Stimulated activated CD8-positive, alpha-beta memory T cell treated with anti-CD3 and anti-CD28 coated beads, Interleukin-15, amount 100 ng/mL, for 1 hour (primary cell): Measurements from ENCODE around the gene LEPR.
"Not testable (repeated sequence)": the region's sequence is repeated elsewhere in the genome, so short reads cannot be mapped to it uniquely, and the experiment has no call there.

ENCODE experiments used
- DNase-seq: peaks from one replicate; pipeline ENCODE4 v3.0.0-alpha.2; 2020; ENCODE audit warnings: low read depth

LEPR gene

GRCh38 chr1:65437616-65438015 is 17.1 kb downstream of the LEPR start:
- DNase-seq, result no peak

GRCh38 chr1:65440322-65440900 is 19.9 kb downstream of the LEPR start:
- no peak for DNase-seq

- DNase-seq, result no peak
These were observed 20.4 kb downstream of the LEPR start for GRCh38 chr1:65440915-65441314.

GRCh38 chr1:65441464-65441863 is 21.0 kb downstream of the LEPR start:
- no peak for DNase-seq

- no peak for DNase-seq
These were observed 22.0 kb downstream of the LEPR start for GRCh38 chr1:65442442-65442841.

- no peak for DNase-seq
These were observed 23.2 kb downstream of the LEPR start for GRCh38 chr1:65443647-65444046.

GRCh38 chr1:65444128-65444640 is 23.7 kb downstream of the LEPR start:
- DNase-seq, result no peak

- no peak for DNase-seq
These were observed 25.4 kb downstream of the LEPR start for GRCh38 chr1:65445837-65446236.

GRCh38 chr1:65449214-65449823 is 28.9 kb downstream of the LEPR start:
- DNase-seq, result no peak

- DNase-seq, result not testable (repeated sequence)
These were observed 35.2 kb downstream of the LEPR start for GRCh38 chr1:65455678-65456077.

GRCh38 chr1:65456481-65456880 is 36.0 kb downstream of the LEPR start:
- no peak for DNase-seq

GRCh38 chr1:65457868-65458267 is 37.4 kb downstream of the LEPR start:
- DNase-seq, result no peak

GRCh38 chr1:65458730-65459396 is 38.4 kb downstream of the LEPR start:
- DNase-seq, result no peak

- DNase-seq, result no peak
These were observed 38.9 kb downstream of the LEPR start for GRCh38 chr1:65459397-65459768.

GRCh38 chr1:65465837-65466236 is 45.4 kb downstream of the LEPR start:
- DNase-seq, result not testable (repeated sequence)

- DNase-seq, result no peak
These were observed 47.1 kb downstream of the LEPR start for GRCh38 chr1:65467536-65467935.

- no peak for DNase-seq
These were observed 48.8 kb downstream of the LEPR start for GRCh38 chr1:65469126-65469888.

GRCh38 chr1:65469889-65470340 is 49.4 kb downstream of the LEPR start:
- no peak for DNase-seq
